IPS-11a (cell line): ENCODE measurements around the gene GPR62.
"Not testable (repeated sequence)": the region's sequence is repeated elsewhere in the genome, so short reads cannot be mapped to it uniquely, and the experiment has no call there.

ENCODE experiments used
- H3K4me3 ChIP-seq: one replicate; pipeline ENCODE4 v1.5.1; 2013; ENCODE audit warnings: low read depth, low read length, control low read depth

The GPR62 gene

DNA sequence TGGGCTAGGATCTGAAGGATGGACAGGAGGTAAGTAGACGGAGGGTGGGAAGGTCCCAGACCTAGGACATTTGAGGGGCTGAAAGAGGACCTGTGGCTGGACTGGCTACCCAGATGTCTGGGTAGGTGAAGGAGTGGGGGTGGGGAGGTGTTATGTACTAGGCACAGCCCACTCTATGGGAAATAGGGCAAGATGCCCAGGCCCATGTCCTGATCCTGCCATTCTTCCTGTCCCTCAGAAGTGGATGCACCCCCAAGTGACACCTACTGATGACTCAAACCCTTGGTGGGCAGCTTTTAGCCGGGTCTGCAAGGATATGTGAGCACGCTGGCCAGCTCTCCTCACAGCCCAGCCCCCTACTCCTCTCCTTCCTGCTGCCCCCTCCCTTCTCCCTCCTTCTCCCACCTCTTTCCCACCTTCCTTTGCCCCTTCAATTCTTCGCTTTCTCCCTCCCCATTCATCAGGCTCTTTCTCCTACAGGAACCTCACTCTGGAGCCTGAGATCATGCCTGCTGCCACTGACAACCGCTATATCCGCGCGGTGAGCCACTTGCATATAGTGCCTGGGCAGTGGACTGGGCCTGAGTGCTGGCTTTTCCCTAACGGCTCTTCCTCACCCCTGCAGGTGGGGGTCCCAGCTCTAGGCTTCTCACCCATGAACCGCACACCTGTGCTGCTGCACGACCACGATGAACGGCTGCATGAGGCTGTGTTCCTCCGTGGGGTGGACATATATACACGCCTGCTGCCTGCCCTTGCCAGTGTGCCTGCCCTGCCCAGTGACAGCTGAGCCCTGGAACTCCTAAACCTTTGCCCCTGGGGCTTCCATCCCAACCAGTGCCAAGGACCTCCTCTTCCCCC lies 33.3 kb downstream of the GPR62 start:
- no peak overlapping the region for H3K4me3 ChIP-seq

DNA sequence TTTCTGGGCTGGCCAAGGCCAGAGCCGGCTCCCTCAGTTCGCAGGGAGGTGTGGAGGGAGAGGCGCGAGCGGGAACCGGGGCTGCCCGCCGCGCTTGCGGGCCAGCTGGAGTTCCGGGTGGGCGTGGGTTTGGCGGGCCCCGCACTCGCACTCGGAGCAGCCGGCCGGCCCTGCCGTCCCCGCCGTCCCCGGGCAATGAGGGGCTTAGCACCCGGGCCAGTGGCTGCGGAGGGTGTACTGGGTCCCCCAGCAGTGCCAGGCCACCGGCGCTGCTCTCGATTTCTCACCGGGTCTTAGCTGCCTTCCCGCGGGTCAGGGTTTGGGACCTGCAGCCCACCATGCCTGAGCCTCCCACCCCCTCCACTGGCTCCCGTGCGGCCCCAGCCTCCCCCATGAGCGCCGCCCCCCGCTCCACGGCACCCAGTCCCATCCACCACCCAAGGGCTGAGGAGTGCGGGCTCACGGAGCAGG lies 35.4 kb downstream of the GPR62 start:
- H3K4me3 ChIP-seq = not testable (repeated sequence)

DNA sequence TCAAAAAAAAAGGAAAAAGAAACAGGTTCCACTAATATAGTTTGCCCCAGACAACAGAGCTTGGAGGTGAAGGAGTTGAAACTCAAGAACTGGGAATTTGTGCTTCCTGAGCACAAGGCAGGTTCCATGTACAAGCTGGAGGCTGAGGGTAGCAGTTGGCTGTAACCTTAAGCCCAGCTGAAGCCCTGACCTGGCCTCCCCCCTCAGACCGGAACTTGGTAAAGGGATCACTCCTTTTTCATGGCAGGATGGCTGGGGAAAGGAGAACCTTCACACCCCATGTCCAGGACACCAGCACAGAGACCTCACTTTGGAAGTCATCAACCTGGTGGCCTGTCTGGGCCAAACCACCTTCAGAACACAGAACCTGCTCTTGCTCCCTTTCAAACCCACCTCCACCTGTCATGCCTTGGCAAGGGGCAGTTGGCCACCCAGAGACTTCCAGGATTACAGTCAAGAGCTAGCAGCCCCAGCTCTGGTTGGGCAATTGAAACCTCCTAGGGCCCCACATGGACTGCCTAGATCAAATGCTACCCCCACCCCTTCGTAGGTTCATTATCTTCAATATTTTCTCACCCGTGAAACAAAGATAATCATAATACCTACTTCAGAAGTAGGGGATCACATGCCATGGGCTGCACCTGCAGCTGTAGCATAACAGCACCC lies 37.0 kb downstream of the GPR62 start:
- no peak overlapping the region for H3K4me3 ChIP-seq

DNA sequence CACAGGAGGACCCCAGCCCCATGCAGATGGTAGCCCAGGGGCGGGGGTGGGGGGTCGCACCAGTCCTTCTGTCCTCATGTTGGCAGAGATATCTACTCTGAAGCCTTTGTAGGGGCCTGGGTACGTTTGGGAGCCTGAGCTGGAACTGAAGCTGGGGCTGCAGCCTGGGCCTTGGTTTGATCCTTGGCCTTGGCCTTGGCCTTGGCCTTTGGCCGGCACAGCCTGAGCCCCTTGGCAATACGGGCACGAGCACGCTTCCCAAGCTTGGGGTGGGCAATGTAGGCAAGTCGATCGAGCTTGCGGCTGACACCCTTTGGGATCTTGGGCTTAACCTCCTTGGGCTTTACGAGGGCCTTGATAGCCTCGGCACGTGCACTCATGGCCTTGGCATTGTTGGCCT lies 38.5 kb downstream of the GPR62 start:
- H3K4me3 ChIP-seq = not testable (repeated sequence)

DNA sequence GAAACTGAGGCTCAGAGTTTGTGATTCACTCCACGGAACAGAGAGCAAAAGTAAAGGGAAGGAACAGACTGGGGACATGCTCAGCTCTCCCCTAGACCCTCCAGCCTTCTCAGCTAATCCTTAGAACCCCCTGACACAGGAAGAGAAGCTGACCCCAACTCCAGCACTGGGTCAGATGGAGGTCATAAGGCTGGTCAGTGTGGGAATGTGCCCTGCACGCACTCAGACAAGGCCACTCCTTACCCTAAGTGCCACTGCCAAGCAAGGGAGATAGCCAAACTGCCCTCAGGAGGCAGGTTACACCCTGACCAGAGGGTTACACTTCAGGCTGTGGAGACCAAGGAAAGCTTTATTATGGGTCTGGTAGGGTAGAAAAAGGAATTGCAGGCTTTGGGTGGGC lies 39.3 kb downstream of the GPR62 start:
- peak overlapping the region; percentile 100 for H3K4me3 ChIP-seq

- H3K4me3 ChIP-seq = peak within 1 kb of the TSS; percentile 100
Measured at GRCh38 chr3:51995346-51996163, 40.4 kb downstream of the GPR62 start, which contains the start of gene RPL29. RPL29 (minus strand) TSS chr3:51995895; CDS start chr3:51995461, 434 bp downstream.

DNA sequence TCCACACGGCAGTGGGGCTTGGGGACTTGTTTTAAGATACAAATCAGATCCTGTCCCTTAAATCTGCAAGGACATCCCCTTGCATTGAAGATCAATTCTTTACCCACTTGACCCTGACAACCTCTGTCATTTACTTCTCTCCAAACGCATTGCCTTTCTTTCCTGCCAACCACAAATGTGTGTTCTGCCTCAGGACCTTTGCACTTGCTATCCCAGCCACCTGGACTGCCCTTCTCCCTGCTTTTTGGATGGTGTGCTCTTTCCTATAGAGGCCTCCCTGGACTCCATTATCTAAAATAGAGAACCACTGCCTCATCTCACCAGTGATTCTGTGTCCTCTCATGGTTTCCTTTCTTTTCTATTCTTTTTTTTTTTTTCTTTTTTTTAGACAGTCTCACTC lies 42.0 kb downstream of the GPR62 start:
- H3K4me3 ChIP-seq = no peak overlapping the region

DNA sequence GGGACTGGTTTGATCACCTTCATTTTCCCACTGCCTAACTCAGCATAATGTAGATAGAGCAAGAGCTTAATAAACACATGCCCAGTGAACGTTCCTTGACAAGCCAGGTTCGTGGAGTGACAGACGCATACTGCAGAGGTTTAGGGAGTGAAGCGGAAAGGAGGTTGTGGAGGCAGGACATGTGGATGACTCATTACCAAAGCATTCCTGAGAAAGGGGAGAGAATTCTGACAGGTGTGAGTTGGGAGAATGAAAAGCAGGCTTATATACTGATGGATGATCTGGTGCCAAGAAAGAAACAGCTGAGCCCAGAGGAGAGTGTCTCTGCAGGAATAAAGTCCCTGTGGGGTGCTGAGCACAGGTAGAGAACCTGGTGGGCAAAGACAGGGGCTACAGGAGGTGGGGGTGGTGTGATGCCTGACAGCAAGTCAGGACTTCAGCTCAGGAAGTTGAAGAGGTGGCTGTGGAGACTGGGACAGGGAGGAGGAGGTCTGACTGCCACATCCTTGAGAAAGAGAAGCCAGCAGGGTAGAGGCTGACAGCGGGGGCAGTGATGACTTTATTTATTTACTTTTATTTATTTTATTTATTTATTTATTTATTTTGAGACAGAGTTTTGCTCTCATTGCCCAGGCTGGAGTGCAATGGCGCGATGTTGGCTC lies 42.9 kb downstream of the GPR62 start:
- H3K4me3 ChIP-seq = no peak overlapping the region

DNA sequence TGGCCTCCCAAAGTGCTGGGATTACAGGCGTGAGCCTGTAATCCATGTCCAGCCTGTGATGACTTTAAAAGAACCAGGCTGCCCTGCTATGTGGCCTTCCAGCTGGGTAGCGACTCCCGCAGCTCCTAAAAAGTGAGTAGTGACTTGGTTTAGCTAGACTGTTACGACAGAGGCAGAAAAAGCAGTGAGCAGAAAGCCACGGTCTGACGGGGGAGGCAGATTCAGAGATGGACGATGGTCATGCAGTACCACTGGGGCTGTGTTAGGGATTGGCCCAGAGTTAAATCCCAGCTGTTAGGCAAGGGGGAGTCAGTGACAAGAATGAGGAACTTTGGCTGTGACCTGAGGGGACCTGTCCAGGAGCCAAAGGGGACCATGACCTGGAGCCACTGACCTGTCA lies 43.6 kb downstream of the GPR62 start:
- H3K4me3 ChIP-seq = no peak overlapping the region

DNA sequence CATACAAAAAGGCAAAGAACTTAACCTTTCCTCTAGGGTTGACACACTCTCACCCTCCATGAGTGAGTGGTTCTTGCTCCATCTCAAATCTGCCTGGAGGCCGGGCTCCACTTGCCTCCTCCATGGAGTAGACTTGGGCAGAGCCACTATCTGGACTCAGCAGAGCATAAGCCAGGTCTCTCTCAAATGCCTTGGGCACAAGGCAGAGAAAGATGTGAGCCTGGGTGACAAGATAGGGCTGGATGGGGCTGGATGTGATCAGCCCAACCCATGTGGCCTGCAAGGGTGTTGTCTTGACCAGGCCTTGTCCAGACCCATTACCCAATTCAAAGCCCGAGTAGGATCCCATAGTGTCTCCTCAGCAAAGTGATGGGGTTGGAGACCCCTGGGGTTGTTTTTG lies 44.7 kb downstream of the GPR62 start:
- H3K4me3 ChIP-seq = no peak overlapping the region

- H3K4me3 ChIP-seq = no peak overlapping the region
Measured at GRCh38 chr3:52001443-52001974, 46.3 kb downstream of the GPR62 start.

- H3K4me3 ChIP-seq = no peak overlapping the region
Measured at GRCh38 chr3:52002748-52003147, 47.6 kb downstream of the GPR62 start.

DNA sequence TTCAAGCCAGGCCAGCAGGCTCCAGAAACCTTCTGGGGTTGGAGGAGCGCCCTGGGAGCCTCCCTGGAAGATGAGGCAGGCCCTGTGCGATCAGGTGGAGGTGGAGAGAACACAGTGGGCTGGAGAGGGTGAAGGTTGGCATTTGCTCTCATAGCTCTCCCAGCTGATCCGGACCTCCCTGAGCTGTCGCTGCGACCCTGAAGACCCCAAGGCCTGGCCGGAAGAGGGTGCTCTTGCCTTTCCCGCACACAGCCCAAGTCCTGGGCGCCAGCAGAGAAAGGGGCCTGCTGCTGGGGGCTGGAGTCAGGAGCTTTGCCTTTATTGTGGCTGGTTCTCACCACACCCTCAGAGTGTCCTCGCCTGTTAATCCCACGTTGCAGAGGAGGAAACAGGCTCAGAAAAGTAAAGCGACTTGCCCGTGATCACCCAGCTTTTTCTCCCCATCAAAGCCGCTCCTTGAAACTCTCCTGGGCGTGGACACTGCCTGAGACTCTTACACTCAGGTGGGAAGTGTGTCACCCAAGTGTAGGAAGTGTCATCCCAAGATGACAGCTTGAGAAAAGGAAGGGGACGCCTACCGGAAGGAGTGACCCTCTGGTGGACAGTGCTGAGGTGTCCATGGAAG lies 49.1 kb downstream of the GPR62 start:
- H3K4me3 ChIP-seq = no peak overlapping the region

- no peak overlapping the region for H3K4me3 ChIP-seq
Measured at GRCh38 chr3:52004906-52005395, 49.8 kb downstream of the GPR62 start.

DNA sequence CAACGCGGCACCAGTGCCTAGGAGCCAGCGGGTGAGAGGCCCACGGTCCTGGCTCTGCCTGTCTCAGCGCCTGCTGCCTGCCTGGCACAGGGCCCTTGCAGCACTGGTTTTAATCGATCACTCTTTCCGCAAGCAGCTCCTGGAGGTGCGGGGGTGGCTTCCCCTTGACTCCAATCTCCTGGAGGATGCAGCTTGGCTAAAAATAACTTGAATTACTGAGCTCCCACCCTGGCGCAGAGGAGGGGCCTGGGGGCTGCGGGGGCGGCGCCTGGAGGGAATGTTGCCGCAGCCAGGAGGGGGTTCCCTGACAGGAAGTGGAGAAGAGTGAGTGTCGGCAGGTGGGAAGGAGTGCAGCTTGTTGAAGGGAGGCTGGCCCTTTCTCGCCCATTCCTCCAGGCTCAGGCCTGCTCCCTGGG lies 50.4 kb downstream of the GPR62 start:
- H3K4me3 ChIP-seq = no peak overlapping the region

DNA sequence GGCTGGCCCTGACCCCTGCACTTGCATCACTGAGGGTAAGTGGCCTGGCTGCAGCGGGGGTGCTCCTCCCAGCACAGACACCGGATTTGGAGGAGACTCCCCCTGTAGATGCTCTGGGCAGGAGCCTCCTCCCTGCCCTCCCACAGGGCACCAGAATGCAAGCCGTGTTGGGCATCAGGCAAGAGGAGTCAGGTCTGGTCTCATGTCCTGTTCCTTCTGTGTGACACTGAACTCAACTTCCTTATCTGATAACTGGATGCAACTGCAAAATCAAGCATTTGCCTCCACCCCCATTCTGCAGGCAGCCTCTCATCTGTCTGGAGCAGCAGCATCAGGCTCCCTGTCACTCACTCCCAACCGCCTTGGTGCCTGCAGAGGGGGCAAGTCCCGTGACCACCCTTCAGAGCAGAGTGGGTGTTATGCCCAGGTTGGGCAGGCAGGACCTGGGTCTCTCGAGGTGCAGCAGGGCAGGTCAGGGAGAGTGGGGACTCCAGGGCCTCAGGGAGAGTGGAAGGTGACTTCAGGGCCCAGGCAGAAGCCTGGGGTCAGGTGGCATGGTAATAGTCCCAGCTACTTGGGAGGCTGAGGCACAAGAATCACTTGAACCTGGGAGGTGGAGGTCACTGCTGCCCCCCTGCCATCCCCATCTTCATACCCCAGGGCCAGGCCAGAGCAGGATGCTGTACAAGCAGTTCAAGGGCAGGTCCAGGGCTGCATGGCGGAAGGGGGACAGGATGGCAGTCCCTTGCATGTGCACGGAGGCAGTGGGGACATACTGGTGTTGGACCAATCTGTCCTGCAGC lies 51.0 kb downstream of the GPR62 start:
- H3K4me3 ChIP-seq = no peak overlapping the region

DNA sequence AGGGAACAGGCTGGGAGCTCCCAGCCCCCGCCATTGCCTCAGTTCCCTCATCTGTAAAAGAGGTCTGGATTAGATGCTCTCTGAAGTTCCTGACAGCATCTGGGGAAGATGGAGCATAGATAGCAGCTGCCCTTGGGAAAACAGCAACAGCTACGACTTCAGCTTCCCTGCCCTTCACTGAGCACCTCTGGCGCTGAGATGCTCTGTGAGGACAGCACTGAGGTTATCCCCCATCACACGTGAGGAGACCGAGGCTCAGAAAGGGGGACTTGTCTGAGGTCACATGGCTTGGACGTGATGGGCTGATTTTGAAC lies 51.6 kb downstream of the GPR62 start:
- no peak overlapping the region for H3K4me3 ChIP-seq
